NCI-H82 treated with DMSO at 0.1 percent for 48 hours (cell line): ENCODE results near the gene CARD11.

ENCODE experiments used
- DNase-seq: peaks from one replicate; lab custom pipeline; 2025; ENCODE audit not compliant: unreplicated experiment; lab: John Stamatoyannopoulos, UW

The CARD11 gene

DNA sequence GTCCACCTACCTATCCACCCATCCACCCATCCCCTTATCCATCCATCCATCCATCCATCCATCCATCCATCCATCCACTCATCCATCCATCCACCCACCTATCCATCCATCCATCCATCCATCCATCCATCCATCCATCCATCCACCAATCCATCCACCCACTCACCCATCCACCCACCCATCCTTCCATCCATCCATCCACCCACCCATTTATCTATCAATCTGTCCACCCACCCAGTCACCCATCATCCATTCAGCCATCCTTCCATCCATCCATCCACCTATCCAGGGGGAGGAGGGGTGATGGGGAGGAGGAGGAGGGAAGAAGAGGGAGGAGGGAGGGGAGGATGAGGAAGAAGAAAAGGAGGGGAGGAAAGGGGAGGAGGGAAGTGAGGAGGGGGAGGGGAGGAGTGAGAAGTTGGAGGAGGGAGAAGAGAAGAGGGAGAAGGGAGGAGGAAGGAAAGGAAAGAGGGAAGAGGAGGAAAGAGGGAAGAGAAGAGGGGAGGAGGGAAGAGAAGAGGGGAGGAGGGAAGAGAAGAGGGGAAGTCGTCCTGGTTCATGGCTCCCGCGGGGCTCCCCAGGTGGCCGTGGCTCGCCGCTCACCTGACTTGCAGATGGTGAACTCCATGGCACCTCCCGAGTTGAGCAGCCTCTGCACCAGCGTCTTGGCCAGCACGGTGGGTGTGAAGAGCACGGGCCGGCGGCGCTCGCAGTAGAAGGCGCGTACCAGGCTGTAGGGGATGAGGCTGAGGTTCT, 130.8 kb downstream of the CARD11 start:
- DNase-seq, result no peak

DNA sequence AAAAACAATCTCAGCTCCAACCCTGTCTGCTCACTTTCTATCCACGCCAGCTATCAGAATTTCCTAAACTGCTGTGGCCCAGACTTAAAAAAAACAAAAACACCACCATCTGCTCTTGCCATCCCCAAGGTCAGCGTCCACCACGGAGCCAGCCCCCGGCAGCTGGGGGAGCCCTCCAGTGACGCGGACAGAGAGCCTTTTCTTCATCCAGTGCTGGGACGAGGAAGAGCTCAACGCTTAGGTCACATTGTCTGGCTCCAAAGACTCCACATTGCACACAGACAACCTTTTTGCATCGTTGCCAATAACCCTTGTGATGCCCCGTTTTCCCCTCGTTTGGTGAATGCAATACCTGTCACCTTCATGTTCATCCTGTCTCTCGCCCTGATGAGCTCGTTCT, 132.2 kb downstream of the CARD11 start:
- DNase-seq, result no peak

DNA sequence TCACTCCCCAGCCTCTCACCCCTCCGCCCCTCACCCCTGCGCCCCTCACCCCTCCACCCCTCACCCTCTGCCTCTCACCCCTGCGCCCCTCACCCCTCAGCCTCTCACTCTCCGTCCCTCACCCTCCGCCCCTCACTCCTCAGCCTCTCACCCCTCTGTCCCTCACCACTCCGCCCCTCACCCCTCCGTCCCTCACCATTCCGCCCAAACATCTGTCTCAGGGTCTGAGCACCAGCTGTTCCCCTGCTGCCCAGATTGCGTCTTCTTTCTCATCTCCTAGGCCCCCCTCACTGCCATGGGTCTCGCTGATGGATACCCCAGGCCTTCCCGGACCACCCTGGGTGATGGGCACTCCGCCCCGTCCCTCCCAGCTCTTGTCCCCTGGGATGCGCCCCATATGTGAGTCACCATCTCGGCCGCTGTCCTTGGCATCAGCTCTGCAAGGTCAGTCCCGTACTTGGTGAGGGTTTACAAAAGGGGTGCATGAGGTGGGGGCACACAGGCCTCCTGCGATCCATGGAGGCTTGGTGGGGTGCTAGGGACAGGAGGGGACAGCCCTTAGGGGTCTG, 134.1 kb downstream of the CARD11 start:
- DNase-seq, result no peak

DNA sequence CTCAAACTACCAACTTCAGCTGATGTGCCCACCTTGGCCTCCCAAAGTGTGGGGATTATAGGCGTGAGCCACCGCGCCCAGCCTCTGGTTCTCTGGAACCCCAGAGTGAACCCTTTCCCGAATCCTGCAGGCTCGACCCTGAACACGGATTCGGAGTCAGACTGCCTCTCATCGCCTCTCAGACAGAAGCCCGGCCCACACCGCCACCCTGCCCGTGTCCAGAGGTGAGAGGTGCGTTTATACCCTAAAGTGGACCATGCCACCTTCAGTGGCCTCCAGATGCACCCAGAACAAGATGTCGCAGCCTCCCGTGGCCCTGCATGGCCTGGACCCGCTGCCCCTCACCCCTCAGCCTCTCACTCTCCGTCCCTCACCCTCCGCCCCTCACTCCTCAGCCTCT, 134.6 kb downstream of the CARD11 start:
- DNase-seq, result no peak

DNA sequence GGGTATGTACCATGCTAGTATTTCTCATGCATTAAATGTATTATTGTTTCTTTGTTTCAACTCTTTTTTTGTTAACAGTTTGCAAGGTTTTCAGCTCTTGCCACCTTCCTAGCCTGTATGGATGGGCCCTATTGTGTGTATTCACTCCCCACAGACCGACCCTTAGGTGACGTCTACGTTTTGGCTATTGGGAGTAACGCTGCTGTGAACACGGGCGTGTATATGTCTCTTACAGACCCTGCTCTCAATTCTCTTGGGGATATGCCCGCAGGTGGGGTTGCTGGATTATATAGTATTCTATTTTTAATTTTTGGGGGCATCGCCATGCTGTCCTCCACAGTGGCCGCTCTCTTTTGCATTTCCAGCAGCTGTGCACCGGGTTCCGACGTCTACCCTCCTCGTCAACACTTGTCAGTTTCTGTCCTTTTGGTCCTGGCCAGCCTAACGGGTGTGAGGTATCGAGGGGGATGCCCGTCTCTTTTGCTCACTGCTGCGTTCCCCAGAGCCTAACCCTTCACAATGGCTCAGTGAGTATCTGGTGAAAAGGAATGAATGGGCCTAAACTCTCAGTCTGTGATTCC, 135.5 kb downstream of the CARD11 start:
- DNase-seq, result no peak

DNA sequence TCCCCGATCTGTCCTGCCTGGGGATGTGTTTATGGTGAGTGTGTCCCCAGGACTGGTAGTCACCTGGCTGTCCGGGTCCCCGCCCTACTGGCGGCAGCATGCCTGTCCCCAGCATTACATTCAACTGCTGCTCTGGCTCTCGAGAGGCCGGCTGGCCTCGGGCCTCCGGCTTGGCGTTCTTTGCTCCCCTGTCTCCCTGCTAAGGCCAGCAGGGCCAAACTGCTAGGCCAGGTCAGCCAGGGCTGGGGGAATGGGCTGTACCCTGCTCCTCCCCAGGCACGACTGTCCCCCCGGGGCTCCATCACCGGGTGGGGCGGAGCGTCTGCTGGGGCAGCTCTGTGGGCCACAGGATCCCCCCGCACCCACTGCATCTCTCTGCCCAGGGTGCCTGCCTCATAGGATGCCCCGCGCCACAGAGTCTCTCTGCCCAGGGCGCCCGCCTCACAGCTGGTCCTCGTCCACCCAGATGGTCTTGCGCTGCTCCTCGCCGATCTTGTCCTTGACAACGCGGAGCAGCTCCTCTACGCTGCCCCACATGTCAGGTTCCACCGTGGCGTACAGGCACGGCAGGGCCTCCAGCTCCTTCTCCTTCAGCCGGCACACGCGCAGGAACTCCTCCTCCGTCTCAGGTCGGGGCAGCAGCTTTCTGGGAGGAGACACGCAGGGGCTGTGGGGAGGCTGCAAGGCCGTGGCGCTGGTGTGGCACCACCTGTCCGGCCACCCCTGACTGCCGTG, 137.3 kb downstream of the CARD11 start:
- DNase-seq, result no peak

DNA sequence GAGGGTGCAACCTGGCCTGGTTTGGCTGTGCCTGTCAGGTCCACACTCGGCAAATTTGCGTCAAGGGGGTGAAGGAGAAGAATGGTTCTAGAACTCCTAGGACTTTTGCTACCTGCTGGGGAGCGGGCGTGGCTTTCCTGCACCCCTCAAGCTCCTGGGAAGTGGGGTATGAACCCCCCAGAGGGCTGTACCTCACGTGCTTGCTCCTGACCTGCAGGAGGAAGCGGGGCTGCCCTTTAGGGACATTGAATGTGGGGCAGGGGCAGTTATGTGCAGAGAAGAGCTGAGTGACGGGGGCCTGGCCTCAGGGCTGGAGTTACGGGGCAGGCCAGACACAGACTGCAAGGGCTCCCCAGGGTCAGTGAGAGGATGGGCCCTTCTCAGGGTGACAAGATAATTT, 138.2 kb downstream of the CARD11 start:
- DNase-seq, result no peak

DNA sequence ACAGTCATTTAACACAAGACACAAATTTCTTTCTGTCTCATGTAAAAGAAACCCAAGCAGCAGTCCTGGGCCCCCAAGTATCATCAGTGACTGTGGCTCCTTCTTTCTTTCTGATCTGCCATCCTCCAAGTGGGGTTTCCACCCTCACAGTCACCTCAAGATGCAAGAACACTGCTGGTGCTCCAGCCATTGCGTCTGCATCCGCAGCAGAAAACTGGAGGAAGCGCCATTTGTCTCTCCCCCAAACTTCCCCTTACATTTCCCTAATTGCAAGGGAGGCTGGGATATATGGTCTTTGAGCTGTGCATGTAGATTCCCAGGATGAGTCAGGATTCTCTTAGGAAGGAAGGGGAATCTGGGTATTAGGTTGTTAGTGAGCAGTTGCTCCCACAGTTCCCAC, 138.6 kb downstream of the CARD11 start:
- DNase-seq, result no peak

DNA sequence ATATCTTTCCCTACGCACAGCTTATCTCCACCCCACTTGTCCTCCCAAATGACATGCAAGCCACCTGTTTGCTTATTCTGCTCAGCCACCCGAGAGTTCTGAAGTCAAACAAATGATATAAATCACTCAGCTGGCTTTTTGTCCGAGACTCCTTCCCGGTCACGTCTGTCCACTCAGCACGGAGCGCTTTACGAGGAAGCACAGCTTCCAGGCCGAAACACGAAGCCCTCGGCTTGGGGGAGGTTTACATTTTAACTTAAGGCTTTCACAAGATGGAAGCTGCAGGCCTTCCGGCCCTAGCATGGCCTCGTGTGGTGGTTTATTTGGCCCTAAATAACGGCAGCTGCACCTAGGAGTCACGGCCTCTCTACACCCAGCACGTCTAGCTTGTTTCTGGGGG, 139.5 kb downstream of the CARD11 start:
- DNase-seq, result no peak

DNA sequence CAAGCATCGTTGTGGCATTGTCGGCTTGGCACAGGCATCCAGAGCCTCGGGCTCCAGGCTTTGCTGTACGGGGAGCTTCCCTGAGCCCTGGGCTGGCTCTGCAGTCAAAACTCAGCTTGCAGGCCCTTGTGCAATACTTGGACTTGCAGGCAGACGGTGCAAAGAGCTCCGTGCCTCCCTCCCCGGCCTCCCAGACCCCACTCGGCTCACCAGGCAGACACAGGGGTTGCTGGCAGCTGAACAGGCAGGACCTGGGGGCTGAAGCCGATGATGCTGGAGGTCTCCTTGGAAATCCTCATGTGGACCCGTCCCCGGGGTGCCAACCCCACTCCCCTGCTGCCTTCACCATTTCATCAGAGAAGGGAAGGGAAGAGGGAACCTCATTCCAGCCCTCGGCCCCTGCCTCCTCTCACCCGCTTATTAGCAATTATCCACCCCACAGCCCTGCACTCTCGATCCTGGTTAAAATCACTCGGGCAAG, 139.9 kb downstream of the CARD11 start:
- DNase-seq, result no peak

DNA sequence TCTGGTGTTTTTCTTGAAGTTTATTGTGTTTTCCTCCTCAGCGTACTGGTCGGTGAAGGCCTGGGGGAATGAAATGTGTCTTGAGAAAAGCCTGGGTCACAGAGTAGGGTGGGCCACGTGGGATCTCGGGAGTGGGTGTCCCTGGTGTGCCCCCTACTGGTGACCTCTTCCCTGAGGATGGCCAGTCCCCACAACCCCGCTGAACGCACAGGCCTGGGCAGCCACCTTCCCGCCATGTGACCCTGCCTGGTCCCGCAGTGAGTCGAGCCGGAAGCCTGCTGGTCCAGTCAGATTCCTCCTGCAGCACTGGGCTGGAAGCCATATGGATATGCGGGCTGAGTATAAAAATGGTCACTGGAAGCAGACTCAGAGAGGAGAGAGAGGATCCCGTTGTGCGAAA, 146.6 kb downstream of the CARD11 start:
- no peak for DNase-seq

DNA sequence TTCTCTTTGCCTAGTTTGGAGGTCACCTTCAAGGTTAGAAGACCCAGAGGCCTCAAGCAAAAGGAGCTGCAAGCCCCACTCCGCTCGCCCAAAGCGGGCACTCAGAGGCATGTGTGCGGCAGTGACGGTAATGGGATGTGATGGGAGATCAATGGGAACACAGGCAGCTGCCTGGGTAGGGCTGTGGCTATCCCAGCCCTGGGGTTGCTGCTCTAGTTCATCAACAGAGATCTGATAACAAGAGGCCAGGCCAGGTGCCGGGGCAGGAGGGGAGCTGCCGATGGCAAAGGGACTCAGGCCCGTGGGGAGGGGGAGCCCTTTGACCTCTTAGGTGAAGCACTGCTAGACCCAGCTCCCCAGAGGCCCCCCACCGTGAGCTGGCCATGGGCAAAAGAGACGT, 147.5 kb downstream of the CARD11 start:
- no peak for DNase-seq

DNA sequence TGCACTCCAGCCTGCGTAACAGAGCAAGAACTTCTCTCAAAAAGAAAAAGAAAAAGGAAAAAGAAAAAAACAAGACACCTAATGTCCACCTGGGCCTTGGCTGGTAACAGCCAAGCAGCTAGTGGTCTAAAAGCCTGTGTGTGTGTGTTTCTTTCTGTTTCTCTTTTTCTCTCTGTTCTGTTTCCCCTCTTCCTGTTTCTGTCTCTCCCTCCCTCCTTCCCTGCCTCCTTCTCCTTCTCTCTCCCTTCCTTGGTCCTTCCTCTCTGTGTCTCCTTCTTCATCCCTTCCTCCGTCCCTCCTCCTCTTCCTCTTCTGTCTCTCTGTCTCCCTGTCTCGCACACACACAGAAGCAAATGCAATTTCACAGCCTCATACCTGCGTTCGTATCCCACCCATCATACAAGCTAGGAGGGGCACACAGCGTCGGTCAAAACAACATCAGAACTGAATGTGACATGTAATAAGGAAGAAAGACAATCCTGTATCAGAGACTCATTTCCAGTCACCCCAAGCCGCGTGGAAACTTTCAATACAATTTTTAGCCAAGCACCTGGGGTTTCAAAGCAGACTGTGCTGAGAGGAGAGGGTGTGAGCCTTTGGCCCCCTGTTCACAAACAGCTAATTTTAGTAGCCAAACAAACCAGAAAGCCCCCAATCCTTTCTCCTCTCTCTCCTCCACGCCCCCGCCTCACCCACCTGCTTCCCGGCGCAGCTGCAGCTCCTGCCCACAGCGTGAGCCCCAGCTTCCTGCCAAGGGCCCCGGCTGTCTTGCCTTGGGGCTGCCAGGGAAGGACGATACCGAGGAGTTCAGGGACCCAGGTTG, 149.3 kb downstream of the CARD11 start:
- no peak for DNase-seq

DNA sequence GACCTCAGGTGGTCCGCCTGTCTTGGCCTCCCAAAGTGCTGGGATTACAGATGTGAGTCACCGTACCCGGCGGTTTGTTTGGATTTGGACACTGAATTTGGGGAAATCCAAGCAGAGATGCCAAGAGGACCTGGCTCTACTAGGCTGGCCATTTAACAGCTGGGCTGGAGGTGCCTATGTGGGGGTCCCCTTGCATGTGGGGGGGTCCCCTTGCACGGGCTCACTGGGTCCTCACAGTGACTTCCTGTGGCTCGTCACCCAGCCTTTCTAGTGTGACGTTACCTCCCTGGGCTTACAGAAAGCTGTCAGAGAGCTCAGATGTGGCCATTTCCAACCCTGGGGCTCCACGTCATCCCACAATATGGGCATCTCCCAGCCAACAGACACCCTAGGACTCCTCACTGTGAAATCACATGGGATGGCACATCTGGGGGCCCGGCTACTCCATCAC, 150.2 kb downstream of the CARD11 start:
- no peak for DNase-seq

DNA sequence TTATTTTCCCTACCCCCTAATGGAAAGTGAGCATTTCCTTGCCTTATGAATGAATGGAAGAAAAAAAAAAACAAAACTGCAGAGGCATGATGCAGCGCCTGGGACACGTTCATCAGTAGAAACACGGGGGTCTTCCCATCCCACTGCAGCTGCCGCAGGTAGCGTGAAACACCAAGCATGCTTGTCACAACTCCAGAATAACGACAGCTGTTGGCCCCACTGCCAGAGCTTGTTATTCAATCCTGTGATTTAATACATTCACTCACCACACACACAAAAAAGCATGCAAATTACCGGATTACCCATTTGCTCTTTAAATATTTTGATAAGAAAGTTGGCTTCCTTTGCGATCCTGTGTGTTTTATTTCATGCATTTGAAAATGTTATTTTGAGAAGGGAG, 151.1 kb downstream of the CARD11 start:
- DNase-seq, result no peak

DNA sequence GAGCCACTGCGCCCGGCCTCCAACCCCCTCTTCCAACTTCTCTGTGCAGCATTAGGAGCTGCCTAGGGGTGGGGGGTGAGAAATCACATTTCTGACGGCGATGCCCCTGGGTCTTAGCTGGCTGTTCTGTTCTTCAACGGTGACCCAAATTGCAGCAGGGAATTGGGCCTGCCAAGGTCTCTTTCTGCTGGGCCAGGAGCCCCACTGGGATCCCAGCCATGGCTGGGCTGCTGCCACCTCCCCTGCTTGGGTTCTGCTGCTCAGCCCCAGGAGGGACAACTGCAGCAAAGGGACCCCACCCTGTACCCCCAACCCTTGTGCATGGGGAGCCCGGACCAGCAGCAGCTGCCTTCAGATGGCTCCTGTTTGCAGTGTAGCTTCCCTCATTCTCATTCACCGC, 155.9 kb downstream of the CARD11 start:
- no peak for DNase-seq

DNA sequence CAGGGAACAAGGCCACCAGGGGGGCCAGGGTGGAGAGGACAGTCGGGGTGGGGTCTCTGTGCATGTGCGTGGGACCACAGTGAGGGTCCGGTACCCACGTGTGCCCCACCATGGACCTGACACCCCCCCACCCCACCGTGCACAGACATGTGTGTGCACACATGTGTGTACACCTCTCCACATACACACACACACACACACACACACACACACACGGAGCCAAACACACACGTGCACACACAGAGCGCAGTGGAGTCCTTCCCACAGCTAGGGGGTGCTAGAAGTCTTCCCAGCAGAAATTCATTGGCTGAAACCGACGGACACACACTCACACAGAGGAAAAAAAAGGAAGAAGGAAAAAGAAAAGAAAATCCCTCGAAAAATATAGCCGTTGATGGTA, 156.8 kb downstream of the CARD11 start:
- peak; percentile 37 for DNase-seq

DNA sequence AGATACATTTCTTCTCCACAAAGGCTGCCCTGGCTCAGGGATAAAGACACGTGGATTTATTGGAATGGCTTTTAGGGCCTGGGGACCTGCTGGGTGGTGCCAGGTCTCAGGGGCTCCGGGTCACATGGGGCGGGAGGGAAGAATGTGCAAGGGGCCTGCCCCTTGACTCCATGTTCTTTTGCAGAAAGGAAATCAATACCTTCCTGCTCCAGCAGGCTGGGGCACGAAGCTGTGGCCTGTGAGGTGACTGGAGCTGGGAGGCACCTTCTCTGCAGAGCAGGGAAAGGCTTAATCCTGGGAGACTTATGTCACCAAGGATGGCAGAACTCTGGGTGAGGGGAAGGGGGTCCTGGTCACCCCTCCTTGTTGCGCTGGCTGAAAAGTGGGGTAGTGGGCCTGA, 157.3 kb downstream of the CARD11 start:
- no peak for DNase-seq

DNA sequence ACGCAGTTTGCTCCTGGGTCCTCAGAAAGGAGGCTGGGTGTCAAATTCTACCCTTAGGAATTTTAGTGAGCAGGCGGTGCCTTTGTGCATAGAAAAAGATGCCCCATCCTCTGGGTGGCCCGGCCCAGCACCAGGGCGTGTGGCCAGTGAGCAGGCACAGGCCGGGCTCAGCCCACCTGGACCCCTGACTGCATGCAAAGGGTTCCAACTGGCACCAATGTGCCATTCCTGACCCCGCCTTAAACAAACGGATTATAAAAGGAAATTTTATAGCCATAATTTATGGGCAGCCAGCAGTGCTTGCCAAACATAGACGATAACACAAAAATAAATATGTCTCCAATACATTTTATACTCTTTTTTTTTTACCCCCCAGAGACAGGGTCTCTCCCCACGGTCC, 159.5 kb downstream of the CARD11 start:
- no peak for DNase-seq

DNA sequence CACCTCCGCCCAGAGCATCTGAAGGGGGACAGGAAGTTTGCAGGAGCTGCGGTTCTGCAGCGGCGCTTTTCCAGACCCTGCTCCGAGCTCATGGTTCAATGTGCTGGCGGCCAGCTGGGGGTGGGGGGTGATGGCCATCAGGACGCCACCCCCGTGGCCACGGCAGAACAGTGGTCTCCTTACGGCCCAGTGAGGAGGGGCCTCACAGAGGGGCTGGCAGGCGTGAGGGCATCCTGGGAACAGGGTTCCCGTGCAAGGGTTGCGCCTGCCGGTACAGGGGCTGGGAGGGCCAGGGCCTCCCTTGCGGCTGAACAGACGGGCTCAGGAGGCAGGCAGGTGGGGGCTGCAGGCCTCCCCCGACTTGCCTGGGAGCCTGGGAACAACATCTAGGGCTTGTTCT, 160.6 kb downstream of the CARD11 start:
- DNase-seq, result no peak

DNA sequence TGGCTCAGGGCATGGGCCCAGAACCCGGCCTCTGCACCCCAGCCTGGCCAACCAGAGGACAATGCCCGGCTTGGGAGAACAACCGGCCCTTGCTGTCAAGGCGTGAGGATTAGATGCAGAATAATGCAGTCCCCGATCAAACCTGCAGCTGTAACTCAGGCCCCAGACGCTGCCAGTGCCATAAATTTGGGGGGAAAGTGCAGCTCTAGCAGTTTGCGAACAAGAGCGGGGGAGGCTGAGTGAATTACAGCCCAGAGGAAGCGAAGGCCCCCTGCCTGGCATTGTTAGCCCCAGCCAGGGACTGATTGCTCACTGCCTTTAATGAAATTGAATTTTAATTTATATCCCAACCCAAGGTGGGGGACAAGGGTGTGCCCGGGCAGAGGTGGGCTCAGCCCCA, 161.6 kb downstream of the CARD11 start:
- DNase-seq, result no peak
